Neuronal stem cell (in vitro differentiated cells): ENCODE data around the gene RPS19BP1.

Experiments
- DNase-seq: peaks from one replicate; pipeline ENCODE4 v3.0.0-alpha.2; 2013; ENCODE audit warnings: low spot score
- H2AFZ ChIP-seq: one replicate; pipeline ENCODE4 v1.6.1; 2013; ENCODE audit warnings: mild to moderate bottlenecking, low read length, inconsistent platforms
- H2AK5ac ChIP-seq: 2 replicates; pipeline ENCODE4 v1.6.1; 2013; ENCODE audit warnings: low read depth, mild to moderate bottlenecking, inconsistent platforms, low read length, moderate library complexity, mixed read lengths
- H2BK120ac ChIP-seq: 2 replicates; pipeline ENCODE4 v1.6.1; 2013; ENCODE audit warnings: low read depth, mild to moderate bottlenecking, inconsistent platforms, low read length, moderate library complexity, mixed read lengths
- H2BK12ac ChIP-seq: one replicate; pipeline ENCODE4 v1.6.1; 2013; ENCODE audit warnings: low read length, inconsistent platforms
- H2BK15ac ChIP-seq: 2 replicates; pipeline ENCODE4 v1.6.1; 2013; ENCODE audit warnings: mild to moderate bottlenecking, low read length, inconsistent platforms, mixed read lengths
- H2BK5ac ChIP-seq: one replicate; pipeline ENCODE4 v1.6.1; 2013; ENCODE audit warnings: inconsistent platforms, mild to moderate bottlenecking, low read length, moderate library complexity
- H3K14ac ChIP-seq: one replicate; pipeline ENCODE4 v1.6.1; 2013; ENCODE audit warnings: low read length, inconsistent platforms
- H3K18ac ChIP-seq: 2 replicates; pipeline ENCODE4 v1.6.1; 2013; ENCODE audit warnings: low read length, inconsistent platforms
- H3K23ac ChIP-seq: 2 replicates; pipeline ENCODE4 v1.6.1; 2013; ENCODE audit warnings: low read depth, mild to moderate bottlenecking, mixed read lengths, low read length, inconsistent platforms; ENCODE audit not compliant: poor library complexity
- H3K27ac ChIP-seq: replicated peaks from 3 replicates; pipeline ENCODE4 v1.5.1; 2013; ENCODE audit warnings: low read length, inconsistent platforms
- H3K27me3 ChIP-seq, 3 experiments: 2 replicates each; pipeline ENCODE4 v1.6.1; 2013; ENCODE audit warnings: low read length in 3 of 3, mild to moderate bottlenecking in 2 of 3, inconsistent platforms in 1 of 3, low read depth in 1 of 3, mixed read lengths in 1 of 3, moderate library complexity in 1 of 3; ENCODE audit not compliant: control insufficient read depth in 3 of 3, insufficient read depth in 3 of 3
- H3K36me3 ChIP-seq, 2 donors: replicated peaks in 1 of 2; 2 replicates each; pipeline ENCODE4 v1.6.1; 2013; ENCODE audit warnings: low read length in 2 of 2; ENCODE audit not compliant: control insufficient read depth in 2 of 2, insufficient read depth in 2 of 2
- H3K4ac ChIP-seq: 2 replicates; pipeline ENCODE4 v1.6.1; 2013; ENCODE audit warnings: inconsistent platforms, mild to moderate bottlenecking, low read length, moderate library complexity
- H3K4me1 ChIP-seq, 2 donors: 1 replicate in 1 of 2; 2 replicates in 1 of 2; pipeline ENCODE4 v1.6.1; 2013; ENCODE audit warnings: low read length in 2 of 2, low read depth in 1 of 2; ENCODE audit not compliant: control insufficient read depth in 2 of 2, insufficient read depth in 1 of 2
- H3K4me2 ChIP-seq: one replicate; pipeline ENCODE4 v1.6.1; 2013; ENCODE audit warnings: mild to moderate bottlenecking, low read length, inconsistent platforms; ENCODE audit not compliant: insufficient read depth, poor library complexity, severe bottlenecking
- H3K4me3 ChIP-seq, 2 donors: 2 replicates each; pipeline ENCODE4 v1.5.1; 2013; ENCODE audit warnings: low read length in 2 of 2, mild to moderate bottlenecking in 2 of 2, inconsistent platforms in 1 of 2, moderate library complexity in 1 of 2
- H3K79me1 ChIP-seq: one replicate; pipeline ENCODE4 v1.6.1; 2013; ENCODE audit warnings: low read depth, mild to moderate bottlenecking, inconsistent platforms, low read length, moderate library complexity
- H3K9ac ChIP-seq: one replicate; pipeline ENCODE4 v1.6.1; 2013; ENCODE audit warnings: mild to moderate bottlenecking, low read depth, low read length, inconsistent platforms; ENCODE audit not compliant: poor library complexity
- H3K9me3 ChIP-seq, 2 donors: replicated peaks in 1 of 2; 2 replicates each; pipeline versions ENCODE3 to v1.6.1; 2013; ENCODE audit warnings: low read length in 2 of 2, mild to moderate bottlenecking in 2 of 2, inconsistent platforms in 1 of 2, low read depth in 1 of 2, mixed read lengths in 1 of 2, moderate library complexity in 1 of 2; ENCODE audit not compliant: control insufficient read depth in 2 of 2, insufficient read depth in 1 of 2
- H4K8ac ChIP-seq: one replicate; pipeline ENCODE4 v1.6.1; 2013; ENCODE audit warnings: low read depth, mild to moderate bottlenecking, inconsistent platforms, low read length, moderate library complexity
- H4K91ac ChIP-seq: one replicate; pipeline ENCODE4 v1.6.1; 2013; ENCODE audit warnings: low read length, low read depth, mild to moderate bottlenecking, inconsistent platforms; ENCODE audit not compliant: poor library complexity
- WGBS, 2 donors: extraction: QIAGEN DNeasy Blood & Tissue Kit; methylation state at CpG; one replicate each; pipeline ENCODE4 v1.1.7; 2013; ENCODE audit warnings: missing lambda C conversion rate in 2 of 2, mixed read lengths in 1 of 2; ENCODE audit not compliant: insufficient read length in 2 of 2, insufficient replicate concordance in 1 of 2; ENCODE audit errors: extremely low coverage in 2 of 2; 5-methylcytosine and 5-hydroxymethylcytosine counted together

Gene RPS19BP1

GRCh38 chr22:39528080-39528661 is 4.4 kb downstream of the RPS19BP1 start:
- no peak overlapping the region for H2BK15ac ChIP-seq
- no peak overlapping the region for H2BK120ac ChIP-seq
- no peak overlapping the region for H4K8ac ChIP-seq
- H3K4me1 ChIP-seq: peaks cover 9 to 22% of the 10 kb centered on the region in 2 donors
- no peak overlapping the region for H3K23ac ChIP-seq
- peak overlapping the region; percentile 54 for H2BK5ac ChIP-seq
- peak overlapping the region; percentile 18 for H3K27ac ChIP-seq
- no peak overlapping the region for H3K4ac ChIP-seq
- DNase-seq: no peak
- no peak overlapping the region for H4K91ac ChIP-seq
- no peaks in the 10 kb centered on the region for H3K27me3 ChIP-seq
- H2BK12ac ChIP-seq: no peak overlapping the region
- H3K14ac ChIP-seq: no peak overlapping the region
- peaks cover 0 to 3% of the 10 kb centered on the region in 2 donors for H3K9me3 ChIP-seq
- no peak overlapping the region for H3K18ac ChIP-seq
- H3K79me1 ChIP-seq: peaks cover 20% of the 10 kb centered on the region
- no peak overlapping the region for H3K4me2 ChIP-seq
- peaks cover 33 to 73% of the 10 kb centered on the region in 2 donors for H3K36me3 ChIP-seq
- no peak overlapping the region for H2AK5ac ChIP-seq
- no peak overlapping the region for H3K9ac ChIP-seq
- no CpG with 5 or more reads among the region's 12 CpGs for WGBS, 2 donors
- H3K4me3 ChIP-seq: no peak overlapping the region
- no peak overlapping the region for H2AFZ ChIP-seq

GRCh38 chr22:39527481-39527961 is 5.0 kb downstream of the RPS19BP1 start:
- H2BK15ac ChIP-seq: no peak overlapping the region
- H2AFZ ChIP-seq: no peak overlapping the region
- H2BK12ac ChIP-seq: no peak overlapping the region
- H3K4me2 ChIP-seq: no peak overlapping the region
- no peak overlapping the region for H2BK120ac ChIP-seq
- H3K36me3 ChIP-seq: peaks cover 39 to 79% of the 10 kb centered on the region in 2 donors
- peaks cover 15 to 22% of the 10 kb centered on the region in 2 donors for H3K4me1 ChIP-seq
- peak overlapping the region; percentile 39 for H2BK5ac ChIP-seq
- H3K4me3 ChIP-seq: no peak overlapping the region
- peaks cover 0 to 4% of the 10 kb centered on the region in 2 donors for H3K9me3 ChIP-seq
- H3K14ac ChIP-seq: no peak overlapping the region
- H3K18ac ChIP-seq: no peak overlapping the region
- no peak overlapping the region for H4K8ac ChIP-seq
- no peak for DNase-seq
- no peak overlapping the region for H3K4ac ChIP-seq
- no peaks in the 10 kb centered on the region for H3K27me3 ChIP-seq
- H3K79me1 ChIP-seq: peaks cover 20% of the 10 kb centered on the region
- H4K91ac ChIP-seq: no peak overlapping the region
- H2AK5ac ChIP-seq: no peak overlapping the region
- H3K23ac ChIP-seq: no peak overlapping the region
- no CpG with 5 or more reads among the region's 6 CpGs for WGBS, 2 donors
- H3K27ac ChIP-seq: no peak overlapping the region
- H3K9ac ChIP-seq: no peak overlapping the region

GRCh38 chr22:39526736-39527171 is 5.8 kb downstream of the RPS19BP1 start:
- Histone ChIP-seq H3K27ac (no peak overlapping the region), H3K36me3 (peaks cover 46 to 87% of the 10 kb centered on the region in 2 donors), H2AK5ac (no peak overlapping the region), H3K4ac (no peak overlapping the region), H2BK15ac (no peak overlapping the region), H3K14ac (no peak overlapping the region), H2BK5ac (peak overlapping the region; percentile 39), H4K91ac (no peak overlapping the region), H3K23ac (peak overlapping the region; percentile 49), H3K4me3 (no peak overlapping the region), H4K8ac (no peak overlapping the region), H3K18ac (no peak overlapping the region), H3K4me1 (peaks cover 19 to 24% of the 10 kb centered on the region in 2 donors), H3K27me3 (no peaks in the 10 kb centered on the region), H3K9me3 (peaks cover 0 to 4% of the 10 kb centered on the region in 2 donors), H2BK120ac (no peak overlapping the region), H2BK12ac (no peak overlapping the region), H3K4me2 (no peak overlapping the region), H2AFZ (no peak overlapping the region), H3K79me1 (peaks cover 17% of the 10 kb centered on the region), H3K9ac (no peak overlapping the region)
- DNase-seq: no peak
- WGBS, 2 donors: no CpG with 5 or more reads among the region's 4 CpGs

- Histone ChIP-seq H3K4ac (no peak overlapping the region), H3K36me3 (peaks cover 49 to 84% of the 10 kb centered on the region in 2 donors), H3K4me3 (no peak overlapping the region), H2AFZ (no peak overlapping the region), H3K79me1 (peaks cover 13% of the 10 kb centered on the region), H3K27me3 (no peaks in the 10 kb centered on the region), H3K23ac (peak overlapping the region; percentile 45), H4K8ac (no peak overlapping the region), H2BK120ac (no peak overlapping the region), H3K27ac (no peak overlapping the region), H3K9ac (no peak overlapping the region), H2BK5ac (no peak overlapping the region), H2AK5ac (no peak overlapping the region), H3K14ac (no peak overlapping the region), H2BK12ac (no peak overlapping the region), H4K91ac (no peak overlapping the region), H3K9me3 (peaks cover 0 to 4% of the 10 kb centered on the region in 2 donors), H3K4me1 (peaks cover 19% of the 10 kb centered on the region in 2 donors), H3K4me2 (no peak overlapping the region), H3K18ac (no peak overlapping the region), H2BK15ac (no peak overlapping the region)
- WGBS, 2 donors: no CpG with 5 or more reads among the region's 4 CpGs
- DNase-seq: no peak
Measured at GRCh38 chr22:39525658-39525975, 6.9 kb downstream of the RPS19BP1 start.
